Left lobe of liver (tissue), 2 donors: ENCODE results near the gene USP43. TPM values are rescaled to one million over a fixed set of nuclear protein-coding genes. Genes with fewer than 3 reads are reported as not detected.
A peak's percentile ranks its signal among the peaks of the same experiment; 100 is the strongest.
"Not testable (repeated sequence)": the region's sequence is repeated elsewhere in the genome, so short reads cannot be mapped to it uniquely, and the experiment has no call there.

Experiments used
- ATAC-seq: fragments of 200-7000 bp; cut with Tn5 transposase; one replicate; pipeline ENCODE4 v1.9.1; 2020; ENCODE audit warnings: mild to moderate bottlenecking, moderate library complexity
- DNase-seq: peaks from one replicate; pipeline ENCODE4 v3.0.0-alpha.2; 2020; ENCODE audit warnings: low spot score
- total RNA-seq: library from RNA; stranded (reverse); gene quantifications from one replicate; pipeline ENCODE4 v1.2.1, GENCODE V29; 2021
- donor health status: DM: no; HTN: no; CAD: no; lungs with moderate emphysema.
- donor health status: DM: no; HTN: yes; CAD: no.

USP43 gene
- total RNA-seq, 1 donor from 2014 or later: 11.8 TPM

DNA sequence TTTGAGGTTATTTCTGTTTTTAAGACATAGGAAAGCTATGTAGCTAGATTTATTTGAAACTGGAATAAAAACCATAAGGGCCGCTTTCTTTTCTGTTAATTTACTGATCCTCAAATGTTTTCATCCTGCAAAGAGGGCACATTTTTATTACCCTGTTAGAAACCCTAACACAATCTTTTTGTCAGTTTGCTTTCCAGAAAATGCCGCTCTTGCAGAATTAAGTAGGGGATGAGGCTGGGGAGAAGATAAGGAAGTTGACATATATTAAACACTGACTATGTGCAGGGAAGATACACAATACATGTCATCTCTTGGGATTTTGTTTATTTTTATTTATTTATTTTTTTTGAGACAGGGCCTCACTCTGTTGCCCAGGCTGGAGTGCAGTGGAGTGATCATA lies 15.7 kb downstream of the USP43 start:
- ATAC-seq (no peak), DNase-seq (no peak)

DNA sequence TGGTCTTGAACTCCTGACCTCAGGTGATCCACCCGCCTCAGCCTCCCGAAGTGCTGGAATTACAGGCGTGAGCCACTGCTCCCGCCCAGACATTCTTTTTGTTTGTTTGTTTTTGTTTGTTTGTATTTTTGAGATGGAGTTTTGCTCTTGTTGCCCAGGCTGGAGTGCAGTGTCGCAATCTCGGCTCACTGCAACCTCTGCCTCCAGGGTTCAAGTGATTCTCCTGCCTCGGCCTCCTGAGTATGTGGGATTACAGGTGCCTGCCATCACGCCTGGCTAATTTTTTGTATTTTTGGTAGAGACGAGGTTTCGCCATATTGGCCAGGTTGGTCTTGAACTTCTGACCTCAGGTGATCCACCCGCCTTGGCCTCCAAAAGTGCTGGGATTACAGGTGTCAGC lies 18.2 kb downstream of the USP43 start:
- not testable (repeated sequence) for ATAC-seq, DNase-seq

DNA sequence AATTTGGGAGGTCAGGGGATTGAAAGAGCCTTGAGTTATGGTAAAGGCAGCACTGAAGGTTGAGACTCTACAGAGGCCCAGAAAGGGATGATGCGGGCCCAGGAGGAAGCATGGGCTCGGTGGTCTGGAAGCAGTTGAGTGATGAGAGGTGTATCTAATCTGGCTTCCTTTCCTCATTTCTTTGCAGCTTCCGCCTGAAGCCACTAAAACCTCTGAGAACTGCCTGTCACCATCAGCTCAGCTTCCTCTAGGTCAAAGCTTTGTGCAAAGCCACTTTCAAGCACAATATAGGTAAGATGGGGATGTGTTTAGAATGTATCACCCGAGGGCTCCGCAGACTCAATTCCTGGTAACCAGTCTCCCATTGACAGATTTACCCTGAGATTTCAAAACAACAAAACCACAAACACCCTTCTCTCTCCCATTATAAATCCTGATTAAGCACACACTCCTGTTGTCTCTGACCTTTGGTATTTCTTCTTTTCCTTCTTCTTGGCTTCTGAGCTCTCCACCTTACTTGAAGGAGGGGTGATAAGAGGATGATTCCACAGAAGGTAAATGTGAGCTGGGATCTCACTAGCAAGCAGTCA lies 21.2 kb downstream of the USP43 start:
- DNase-seq: no peak

DNA sequence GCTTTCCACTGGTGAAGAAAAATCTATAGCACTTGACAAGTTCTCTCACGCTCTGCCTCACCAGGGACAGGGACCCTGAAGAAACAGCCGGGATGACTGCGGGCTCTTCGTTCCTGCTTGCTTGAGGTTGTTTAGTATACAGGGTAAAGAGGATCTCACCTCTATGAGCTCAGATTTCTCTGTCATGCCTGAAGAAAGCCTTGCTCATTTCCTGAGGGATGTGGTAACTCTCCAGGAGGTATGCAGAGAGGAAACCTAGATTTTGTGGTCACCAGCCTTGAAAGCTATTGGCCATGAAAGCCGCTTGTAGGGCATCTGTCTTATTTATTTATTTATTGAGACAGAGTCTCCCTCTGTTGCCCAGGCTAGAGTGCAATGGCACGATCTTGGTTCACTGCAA lies 23.2 kb downstream of the USP43 start:
- no peak for ATAC-seq
- no peak for DNase-seq

More for the DNA sequence above, 21.2 kb downstream of the USP43 start:
- no peak for ATAC-seq

DNA sequence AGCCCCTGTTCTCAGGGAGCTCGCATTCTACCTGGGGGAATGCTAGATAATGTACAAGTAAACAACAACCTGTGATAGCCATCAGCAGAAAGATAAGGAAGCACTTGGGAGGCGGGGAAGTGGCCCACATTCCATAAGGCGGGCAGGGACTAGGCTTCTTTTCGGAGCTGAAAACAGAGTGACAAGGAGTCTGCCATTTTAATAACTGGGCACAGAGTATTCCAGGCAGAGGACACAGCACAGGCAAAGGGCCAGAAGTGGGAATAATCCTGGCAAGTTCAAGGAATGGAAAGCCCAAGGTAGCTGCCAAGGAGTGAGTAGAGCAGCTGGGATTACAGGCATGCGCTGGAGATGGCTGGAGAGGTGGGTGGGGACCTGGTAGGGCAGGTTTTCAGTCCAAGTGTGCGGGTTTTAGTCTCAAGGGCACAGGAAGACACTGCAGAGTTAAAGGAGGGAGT lies 24.3 kb downstream of the USP43 start:
- DNase-seq (no peak), ATAC-seq (no peak)

DNA sequence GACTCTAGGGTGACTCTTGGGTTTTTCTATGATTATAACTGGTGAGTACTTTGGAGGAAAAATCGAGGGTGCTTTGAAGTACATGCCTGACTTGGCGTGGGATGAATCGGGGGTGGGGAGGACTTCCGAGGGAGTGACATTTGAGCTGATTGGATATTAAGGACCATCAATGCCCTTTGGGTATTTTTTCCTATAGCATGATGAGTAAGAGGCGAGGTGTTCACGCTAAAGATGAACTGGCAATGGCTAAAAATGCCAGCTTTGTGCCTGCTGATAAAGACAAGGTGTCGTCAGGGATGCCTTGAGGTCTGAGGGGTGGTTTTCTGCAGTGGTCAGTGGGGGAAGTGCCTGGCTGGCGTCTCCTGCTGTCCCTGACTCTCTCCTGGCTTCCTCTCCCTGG lies 25.3 kb downstream of the USP43 start:
- DNase-seq (no peak), ATAC-seq (no peak)

- DNase-seq (no peak), ATAC-seq (no peak)
Measured at GRCh38 chr17:9671559-9671958, 26.2 kb downstream of the USP43 start.

DNA sequence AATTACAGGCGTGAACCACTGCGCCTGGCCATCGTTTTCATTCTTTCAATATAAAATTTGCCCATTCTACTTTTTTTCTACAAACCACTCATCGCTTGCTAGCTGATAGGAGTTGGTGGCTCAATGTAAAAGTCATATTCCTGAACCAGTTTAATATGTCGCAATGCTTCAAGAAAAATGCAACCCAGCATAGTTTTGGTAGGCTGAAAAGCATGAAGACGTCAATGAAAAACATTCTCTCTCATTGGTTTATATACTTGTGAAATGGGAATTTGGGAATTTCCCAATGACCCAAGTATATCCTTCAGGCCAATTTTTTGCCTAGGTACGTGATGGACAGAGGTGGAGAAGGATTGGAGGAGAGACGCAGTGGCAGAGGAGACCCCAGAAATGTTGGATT lies 26.9 kb downstream of the USP43 start:
- DNase-seq (no peak), ATAC-seq (no peak)

- DNase-seq (no peak), ATAC-seq (no peak)
Measured at GRCh38 chr17:9672691-9673090, 27.4 kb downstream of the USP43 start.

GRCh38 chr17:9676084-9676483 lies 30.8 kb downstream of the USP43 start:
- no peak for DNase-seq
- peak; percentile 60 for ATAC-seq

DNA sequence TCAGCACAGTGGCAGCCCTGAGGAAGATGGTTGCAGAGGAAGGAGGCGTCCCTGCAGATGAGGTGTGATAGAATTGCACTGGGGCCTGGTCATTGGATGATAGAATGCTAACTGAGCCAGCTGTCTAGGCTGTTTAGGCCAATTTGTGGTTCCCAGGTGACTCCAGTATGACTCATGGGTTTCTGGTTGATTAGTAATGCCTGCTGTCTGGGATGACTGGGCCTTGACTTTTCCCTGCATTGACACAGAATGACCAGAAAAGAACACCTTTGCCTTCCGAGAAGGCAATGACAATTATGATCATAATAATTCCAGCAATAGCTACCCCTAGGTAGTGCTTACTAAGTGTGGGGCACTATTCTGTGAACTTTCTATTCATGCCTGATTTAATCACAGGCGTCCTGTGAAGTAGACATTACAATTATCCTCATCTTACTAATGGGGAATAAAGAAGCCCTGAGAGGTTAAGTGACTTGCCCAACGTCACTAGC lies 31.5 kb downstream of the USP43 start:
- no peak for ATAC-seq
- peak; percentile 26 for DNase-seq

DNA sequence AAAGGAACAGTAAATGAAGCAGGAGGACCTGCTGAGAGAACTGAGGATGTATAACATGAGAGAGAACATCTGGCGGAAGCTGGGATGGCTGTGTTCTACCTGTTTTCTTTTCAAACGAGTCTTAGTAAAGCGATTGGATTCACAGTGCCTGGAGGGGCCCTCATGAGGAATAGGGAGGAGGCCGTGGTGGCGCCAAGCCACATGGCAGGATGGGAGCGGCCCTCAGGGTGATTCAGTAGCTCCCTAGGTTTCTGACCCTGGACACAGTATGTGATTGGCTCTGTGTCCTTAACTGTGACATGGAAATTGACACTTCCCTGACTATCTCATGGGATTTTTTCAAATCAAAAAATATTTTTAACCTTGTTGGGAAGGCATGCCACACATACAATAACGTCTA lies 32.1 kb downstream of the USP43 start:
- DNase-seq (peak; percentile 27), ATAC-seq (no peak)

DNA sequence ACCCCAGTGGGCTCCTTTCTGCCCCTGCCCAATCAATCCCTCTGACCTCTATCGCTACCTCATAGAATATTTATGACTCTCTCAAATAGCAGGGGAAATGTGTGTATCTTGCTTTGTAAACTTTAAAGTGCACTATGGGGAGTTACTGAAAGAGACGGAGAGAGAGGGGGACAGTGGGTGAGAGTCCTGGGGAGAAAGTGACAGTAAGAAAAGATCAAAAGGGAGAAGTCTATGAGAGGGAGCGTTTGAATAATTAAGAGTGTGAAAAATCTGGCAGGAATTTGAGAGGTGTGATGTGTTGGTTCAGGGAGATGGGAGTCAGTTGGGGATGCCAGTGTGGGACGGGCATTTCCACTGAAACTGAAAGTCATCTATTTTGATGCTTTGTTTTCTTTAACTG lies 32.6 kb downstream of the USP43 start:
- DNase-seq: no peak
- no peak for ATAC-seq

- DNase-seq (peak; percentile 61), ATAC-seq (peak; percentile 87)
Measured at GRCh38 chr17:9684955-9685621, 39.8 kb downstream of the USP43 start.

DNA sequence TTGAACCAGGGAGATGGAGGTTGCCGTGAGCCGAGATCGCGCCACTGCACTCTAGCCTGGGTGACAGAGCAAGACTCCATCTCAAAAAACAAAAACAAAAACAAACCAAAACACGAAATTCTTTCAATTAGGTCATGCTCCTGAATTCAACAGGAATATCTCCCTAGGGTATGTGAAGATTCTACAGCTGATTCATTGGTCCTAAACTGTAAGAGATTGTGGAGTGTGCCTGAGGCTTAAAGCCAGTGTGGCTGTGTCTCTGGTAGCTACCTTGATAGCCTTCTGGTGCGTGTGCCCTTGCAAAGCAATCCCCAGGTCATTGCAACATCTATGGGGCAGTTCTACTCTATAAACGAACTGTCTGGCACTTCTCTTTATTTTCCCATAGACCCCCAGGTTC lies 48.4 kb downstream of the USP43 start:
- DNase-seq: no peak
- no peak for ATAC-seq

DNA sequence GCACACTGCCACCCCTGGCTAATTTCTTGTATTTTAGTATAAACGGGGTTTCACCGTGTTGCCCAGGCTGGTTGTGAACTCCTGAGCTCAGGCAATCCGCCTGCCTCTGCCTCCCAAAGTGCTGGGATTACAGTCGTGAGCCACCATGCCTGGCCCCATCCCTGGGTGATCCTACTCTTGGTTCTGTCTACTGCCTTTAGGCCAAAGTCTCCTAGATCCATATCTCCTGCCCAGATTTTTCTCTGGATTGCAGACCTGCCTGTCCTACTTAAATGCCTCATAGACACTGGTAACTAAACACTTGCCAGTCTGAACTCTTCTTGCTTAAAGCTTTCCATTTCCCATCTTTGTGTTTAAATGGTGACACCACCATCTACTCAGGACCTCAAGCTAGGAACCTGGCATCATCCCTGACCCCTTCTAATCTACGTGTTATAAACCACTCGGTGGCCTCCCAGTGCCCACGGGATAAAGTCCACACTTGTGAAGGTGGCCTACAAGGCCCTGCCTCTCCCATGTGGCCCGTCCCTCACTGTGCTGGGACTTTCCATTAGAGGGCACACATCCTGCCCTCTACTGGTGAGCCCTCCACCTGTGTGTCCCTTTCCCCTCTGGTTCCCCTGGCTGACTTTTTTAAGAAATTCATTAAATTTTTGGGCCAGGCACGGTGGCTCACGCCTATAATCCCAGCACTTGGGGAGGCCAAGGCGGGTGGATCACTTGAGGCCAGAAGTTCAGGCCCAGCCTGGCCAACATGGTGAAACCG lies 51.1 kb downstream of the USP43 start:
- ATAC-seq (no peak), DNase-seq (peak; percentile 30)

GRCh38 chr17:9700136-9700535 lies 54.8 kb downstream of the USP43 start:
- ATAC-seq (no peak), DNase-seq (no peak)

- DNase-seq: no peak
Measured at GRCh38 chr17:9700754-9701476, 55.6 kb downstream of the USP43 start.

DNA sequence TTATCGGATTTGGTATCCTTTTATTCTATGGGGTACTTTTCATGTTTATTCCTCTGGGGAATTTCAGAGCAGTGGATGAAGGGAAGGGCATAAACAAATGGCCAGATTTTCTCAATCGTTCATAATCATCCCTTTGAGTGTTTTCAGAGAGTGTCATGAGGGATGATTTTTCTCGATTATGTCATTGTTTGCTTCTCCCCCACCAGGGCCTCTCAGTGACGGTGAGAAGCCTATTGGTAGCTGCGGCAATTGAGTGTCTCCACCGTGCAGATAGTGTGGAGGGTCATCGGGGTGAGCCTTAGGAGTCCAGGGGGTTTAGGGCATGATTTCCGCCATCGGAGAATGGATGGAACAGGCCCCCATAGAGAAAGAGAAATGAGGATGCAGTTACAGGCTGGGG lies 57.2 kb downstream of the USP43 start:
- DNase-seq: no peak
- ATAC-seq: no peak

More at GRCh38 chr17:9700754-9701476, 55.6 kb downstream of the USP43 start:
- ATAC-seq: no peak

DNA sequence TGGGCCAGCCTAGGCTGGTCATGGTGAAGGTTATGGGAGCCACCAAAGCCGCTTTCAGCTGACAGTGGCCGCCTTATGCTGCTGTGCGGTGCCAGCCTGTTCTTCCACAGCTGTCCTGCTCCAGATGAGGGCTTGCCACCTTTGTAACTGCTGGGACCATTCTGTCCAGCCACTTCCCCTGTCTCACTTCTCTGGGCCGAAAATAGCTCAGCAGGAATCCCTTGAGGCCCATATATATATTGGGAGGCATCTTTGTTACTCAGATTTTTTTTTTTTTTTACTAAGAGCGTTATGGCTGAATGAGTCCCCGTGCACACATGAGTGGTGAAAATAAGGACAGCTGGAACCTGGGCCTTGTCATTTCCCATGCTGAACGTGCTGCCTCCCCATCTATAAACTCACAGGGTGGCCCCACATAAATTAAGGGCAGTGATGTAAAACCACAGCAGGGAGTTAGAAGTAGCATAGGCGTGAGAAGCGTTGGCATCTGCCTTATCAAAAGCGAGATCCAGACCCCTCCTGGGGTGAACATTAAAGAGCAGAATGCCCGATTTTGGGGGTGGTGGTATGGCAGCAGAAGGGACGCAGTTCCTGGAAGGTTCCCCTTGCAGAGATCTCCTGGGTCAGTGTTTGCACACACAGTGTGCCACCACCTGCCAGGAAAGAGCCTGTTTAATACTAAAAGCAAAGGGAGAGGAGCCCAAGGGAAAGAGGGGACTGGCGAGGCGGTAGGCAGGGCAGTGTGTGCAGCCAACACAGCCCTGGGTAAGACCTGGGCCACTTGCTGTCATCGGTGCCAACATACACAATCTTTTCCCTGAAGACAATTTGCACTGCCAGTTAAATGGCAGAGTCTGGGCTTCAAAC lies 57.8 kb downstream of the USP43 start:
- peak; percentile 63 for DNase-seq
- peak; percentile 75 for ATAC-seq
